Caco-2 (cell line): ENCODE measurements around the gene MLXIP. TPM values are rescaled to one million over a fixed set of nuclear protein-coding genes. Genes with fewer than 3 reads are reported as not detected.

Experiments
- BruUV-seq: library from RNA; stranded (reverse); fragments of 400-500 nt; replicated peaks from 2 replicates; lab custom pipeline; 2021; lab: Mats Ljungman, UMichigan
- CTCF ChIA-PET: fragments of 300-600 bp; sonication (Branson Sonifier 250); formaldehyde crosslinking; loops from one replicate; lab custom pipeline; 2022; ENCODE audit warnings: antibody characterized with exemption; lab: Charles Lee
- POLR2A ChIA-PET: fragments of 300-600 bp; sonication (Branson Sonifier 250); formaldehyde crosslinking; loops from one replicate; lab custom pipeline; 2022; ENCODE audit warnings: antibody characterized with exemption; lab: Charles Lee
- DNase-seq, 2 experiments: peaks; one replicate each; pipeline versions ENCODE4 v3.0.0 to v3.0.0-alpha.2; 2020 to 2022
- H3K27me3 ChIP-seq: replicated peaks from 2 replicates; pipeline ENCODE4 v1.6.0; 2011; ENCODE audit warnings: low read length; ENCODE audit not compliant: control insufficient read depth, insufficient read depth
- H3K36me3 ChIP-seq: 2 replicates; pipeline ENCODE4 v1.5.1; 2011; ENCODE audit warnings: low read length; ENCODE audit not compliant: control insufficient read depth, insufficient read depth
- H3K4me1 ChIP-seq: fragments of 250-450 bp; sonication (Bioruptor Pico); 2 replicates; pipeline ENCODE4 v1.5.1; 2020; ENCODE audit warnings: mild to moderate bottlenecking
- H3K4me3 ChIP-seq: 2 replicates; pipeline ENCODE4 v1.5.1; 2011; ENCODE audit warnings: low read depth, mild to moderate bottlenecking, control low read depth, low read length
- H3K9me3 ChIP-seq: fragments of 250-450 bp; sonication (Bioruptor Pico); 2 replicates; pipeline ENCODE4 v1.5.1; 2020; ENCODE audit warnings: mild to moderate bottlenecking, moderate library complexity
- H3K27ac Mint-ChIP-seq: one replicate; pipeline ENCODE4 v1.8.0; 2022; ENCODE audit warnings: mixed read lengths; ENCODE audit not compliant: unreplicated experiment
- H3K27me3 Mint-ChIP-seq: one replicate; pipeline ENCODE4 v1.8.0; 2022; ENCODE audit warnings: mixed read lengths; ENCODE audit not compliant: insufficient read depth, unreplicated experiment
- H3K36me3 Mint-ChIP-seq: one replicate; pipeline ENCODE4 v1.8.0; 2022; ENCODE audit warnings: mild to moderate bottlenecking, mixed read lengths; ENCODE audit not compliant: insufficient read depth, unreplicated experiment
- H3K4me1 Mint-ChIP-seq: one replicate; pipeline ENCODE4 v1.8.0; 2022; ENCODE audit warnings: low read depth, mixed read lengths; ENCODE audit not compliant: unreplicated experiment
- H3K4me3 Mint-ChIP-seq: one replicate; pipeline ENCODE4 v1.8.0; 2022; ENCODE audit warnings: mild to moderate bottlenecking, moderate library complexity, mixed read lengths; ENCODE audit not compliant: unreplicated experiment
- H3K9me3 Mint-ChIP-seq: one replicate; pipeline ENCODE4 v1.8.0; 2022; ENCODE audit warnings: mixed read lengths; ENCODE audit not compliant: unreplicated experiment
- CTCF ChIP-seq, 2 experiments: fragments of 200-600 bp in 1 of 2; IDR thresholded peaks; 1 replicate in 1 of 2; 2 replicates in 1 of 2; pipeline versions ENCODE4 v1.5.1 to v1.8.0; 2011 to 2022; ENCODE audit warnings: antibody characterized with exemption in 1 of 2, control low read depth in 1 of 2, inconsistent platforms in 1 of 2, low read depth in 1 of 2, low read length in 1 of 2, mild to moderate bottlenecking in 1 of 2, moderate library complexity in 1 of 2; ENCODE audit not compliant: insufficient read depth in 1 of 2, severe bottlenecking in 1 of 2, unreplicated experiment in 1 of 2
- intact Hi-C: fragments of 100-400 bp; cut with micrococcal nuclease; formaldehyde crosslinking; loops from one replicate; pipeline ENCODE4 v1.10.0; 2022; ENCODE audit not compliant: unreplicated experiment
- total RNA-seq: library from RNA; stranded (reverse); gene quantifications from 2 replicates; pipeline ENCODE4 v1.2.3, GENCODE V29; 2022

Gene MLXIP
- total RNA-seq, 1 experiment from 2014 or later: 54.5 TPM

- BruUV-seq: no TSS peak
- peaks cover 15% of the 10 kb centered on the region for H3K36me3 Mint-ChIP-seq
Measured at GRCh38 chr12:122084857-122085405, 6.4 kb downstream of the MLXIP start.

GRCh38 chr12:122085591-122085990, 7.0 kb downstream of the MLXIP start:
- POLR2A ChIA-PET: no interaction called here
- Mint-ChIP-seq H3K27me3 (no peaks in the 10 kb centered on the region), H3K4me3 (no peak overlapping the region), H3K4me1 (peaks cover 15% of the 10 kb centered on the region), H3K9me3 (no peaks in the 10 kb centered on the region), H3K36me3 (peaks cover 15% of the 10 kb centered on the region), H3K27ac (no peak overlapping the region)
- CTCF ChIA-PET: no interaction called here
- DNase-seq: no peak
- Histone ChIP-seq H3K4me3 (no peak overlapping the region), H3K4me1 (no peaks in the 10 kb centered on the region; the same call in 1 of the 2 replicates), H3K27me3 (no peaks in the 10 kb centered on the region), H3K9me3 (no peaks in the 10 kb centered on the region), H3K36me3 (no peaks in the 10 kb centered on the region; the same call in 1 of the 2 replicates)
- intact Hi-C loops: no loop called here
- no peak for TF ChIP-seq CTCF (IDR thresholded peaks at IDR 0.05; ENCODE audit: insufficient read depth in 1 of 2, low read depth in 1 of 2, low read length in 1 of 2, severe bottlenecking in 1 of 2, unreplicated experiment in 1 of 2)
- no TSS peak for BruUV-seq

More at GRCh38 chr12:122084857-122085405, 6.4 kb downstream of the MLXIP start:
- Mint-ChIP-seq H3K27me3 (no peaks in the 10 kb centered on the region), H3K4me1 (peaks cover 19% of the 10 kb centered on the region), H3K27ac (no peak overlapping the region), H3K9me3 (no peaks in the 10 kb centered on the region), H3K4me3 (no peak overlapping the region)
- no peak overlapping the region for H3K4me3 ChIP-seq
- ChIA-PET POLR2A (no interaction called here), CTCF (no interaction called here)
- DNase-seq: no peak
- H3K27me3 ChIP-seq: no peaks in the 10 kb centered on the region
- H3K4me1 ChIP-seq: peaks cover 2% of the 10 kb centered on the region
- TF ChIP-seq CTCF (IDR thresholded peaks at IDR 0.05; ENCODE audit: insufficient read depth in 1 of 2, low read depth in 1 of 2, low read length in 1 of 2, severe bottlenecking in 1 of 2, unreplicated experiment in 1 of 2): no peak
- intact Hi-C loops: no loop called here
- no peaks in the 10 kb centered on the region; the same call in 1 of the 2 replicates for H3K36me3 ChIP-seq
- no peaks in the 10 kb centered on the region for H3K9me3 ChIP-seq

GRCh38 chr12:122086116-122086515, 7.6 kb downstream of the MLXIP start:
- ChIA-PET CTCF (no interaction called here), POLR2A (no interaction called here)
- H3K36me3 Mint-ChIP-seq: peaks cover 15% of the 10 kb centered on the region
- Histone ChIP-seq H3K9me3 (no peaks in the 10 kb centered on the region), H3K36me3 (no peaks in the 10 kb centered on the region; the same call in 1 of the 2 replicates), H3K4me3 (no peak overlapping the region), H3K27me3 (no peaks in the 10 kb centered on the region), H3K4me1 (peaks cover 3% of the 10 kb centered on the region; the same call in 1 of the 2 replicates)
- no peak overlapping the region for H3K4me3 Mint-ChIP-seq
- DNase-seq: no peak
- no peak for TF ChIP-seq CTCF (IDR thresholded peaks at IDR 0.05; ENCODE audit: insufficient read depth in 1 of 2, low read depth in 1 of 2, low read length in 1 of 2, severe bottlenecking in 1 of 2, unreplicated experiment in 1 of 2)
- H3K27ac Mint-ChIP-seq: no peak overlapping the region
- H3K4me1 Mint-ChIP-seq: peaks cover 10% of the 10 kb centered on the region
- BruUV-seq: no TSS peak
- H3K9me3 Mint-ChIP-seq: no peaks in the 10 kb centered on the region
- H3K27me3 Mint-ChIP-seq: no peaks in the 10 kb centered on the region
- intact Hi-C loops: no loop called here
